Activated CD8-positive, alpha-beta memory T cell treated with anti-CD3 and anti-CD28 coated beads for 36 hours (primary cell): ENCODE data around the gene ZNF24. TPM values are rescaled to one million over a fixed set of nuclear protein-coding genes. Genes with fewer than 3 reads are reported as not detected.

ENCODE experiments used
- CTCF ChIA-PET: fragments of 350-600 bp; sonication (Branson Sonifier 250); formaldehyde crosslinking; loops from one replicate; lab custom pipeline; 2021; ENCODE audit warnings: antibody characterized with exemption; lab: Charles Lee
- POLR2A ChIA-PET: fragments of 350-600 bp; sonication (Branson Sonifier 250); formaldehyde crosslinking; loops from one replicate; lab custom pipeline; 2021; ENCODE audit warnings: antibody characterized with exemption; lab: Charles Lee
- total RNA-seq, 2 experiments: library from RNA; stranded (reverse); gene quantifications; one replicate each; pipeline ENCODE4 v1.2.3, GENCODE V29; 2021

Gene ZNF24
- total RNA-seq, result 10 to 100 TPM; 47.7 to 48.8 TPM

DNA sequence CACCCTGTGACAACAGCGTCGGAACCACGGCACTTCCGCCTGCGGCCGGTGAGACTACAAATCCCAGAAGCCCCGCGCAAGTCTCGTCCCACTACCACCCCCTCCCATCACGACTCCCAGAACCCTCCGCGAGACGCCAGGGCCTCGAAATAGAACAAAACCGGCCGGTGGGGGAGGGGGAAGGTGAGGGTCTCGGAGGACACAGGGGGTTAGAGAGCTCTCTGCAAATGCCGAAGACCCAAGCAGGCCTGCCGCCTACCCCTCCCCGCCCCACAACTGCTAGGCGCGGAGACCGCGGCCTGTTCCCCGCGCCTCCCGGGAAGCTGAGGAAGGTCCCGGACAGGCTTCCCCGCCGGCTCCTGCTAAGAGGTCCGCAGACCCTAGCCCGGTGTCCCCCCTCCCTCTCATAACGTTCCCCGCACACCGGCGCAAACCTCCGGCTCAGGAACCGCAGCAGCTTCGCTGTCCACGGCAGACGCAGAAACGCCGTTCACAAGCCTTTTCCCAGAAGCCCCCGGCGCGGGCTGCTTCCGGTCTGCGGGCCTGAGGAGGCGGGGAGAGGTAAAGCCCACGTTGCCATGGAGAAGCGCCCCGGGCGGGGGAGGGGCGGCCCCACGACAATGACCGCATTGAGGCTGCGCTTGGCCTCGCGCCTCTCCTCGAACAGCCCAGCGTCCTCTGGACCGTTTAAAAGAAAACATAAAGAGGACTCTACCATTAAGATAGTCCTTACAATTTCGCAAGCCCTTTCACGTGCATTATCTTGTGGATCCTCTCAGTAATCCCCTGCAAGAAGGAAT lies at the start of gene ZNF24:
TSS of gene ZNF24 (minus strand) at position 485 of the 800 bp plus-strand sequence. CDS start 3,770 bp downstream, outside the sequence.
- CTCF ChIA-PET, result interaction anchor here (1.4 to 1.6 kb wide), 3 partner anchors 11 to 104 kb away, joined by 4 read pairs; no protein-coding TSS in a partner anchor

GRCh38 chr18:35393716-35394115 lies 49.5 kb upstream of the ZNF24 start:
- CTCF ChIA-PET, result no interaction called here
- POLR2A ChIA-PET, result no interaction called here

More for the DNA sequence above, at the start of gene ZNF24:
- POLR2A ChIA-PET, result interaction anchor here (1.0 to 1.3 kb wide), 5 partner anchors 54 to 315 kb away, joined by 3 to 7 read pairs (median 4); partner anchors contain the start of genes ZNF397 and ZSCAN30

DNA sequence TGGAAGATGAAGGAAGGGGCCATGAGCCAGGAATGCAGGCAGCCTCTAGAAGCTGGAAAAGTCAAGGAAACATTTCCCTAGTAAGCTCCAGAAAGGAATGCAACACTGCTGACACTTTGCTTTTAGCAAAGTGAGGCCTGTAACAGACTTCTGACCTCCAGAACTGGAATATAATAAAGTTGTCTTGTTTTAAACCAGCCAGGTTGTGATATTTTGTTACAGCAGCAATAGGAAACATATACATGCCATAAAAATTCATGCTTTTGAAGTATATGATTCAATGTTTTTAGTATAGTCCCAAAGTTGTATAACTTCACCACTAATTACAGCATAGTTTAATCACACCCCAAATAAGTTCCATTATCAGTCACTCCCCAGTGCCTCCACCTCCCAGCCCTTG lies 48.2 kb upstream of the ZNF24 start:
- CTCF ChIA-PET, result interaction anchor here (1.0 kb wide), 1 partner anchor 10 kb away, joined by 3 read pairs; no protein-coding TSS in a partner anchor
- POLR2A ChIA-PET, result no interaction called here

GRCh38 chr18:35390951-35391700 lies 46.9 kb upstream of the ZNF24 start:
- POLR2A ChIA-PET, result no interaction called here

GRCh38 chr18:35389095-35389618 lies 44.9 kb upstream of the ZNF24 start:
- ChIA-PET POLR2A (no interaction called here), CTCF (interaction anchor here (0.6 kb wide), 1 partner anchor 149 kb away, joined by 3 read pairs; no protein-coding TSS in a partner anchor)

More at GRCh38 chr18:35390951-35391700, 46.9 kb upstream of the ZNF24 start:
- CTCF ChIA-PET, result no interaction called here

- ChIA-PET CTCF (interaction anchor here (0.6 to 1.3 kb wide), 3 partner anchors 26 to 184 kb away, joined by 3 to 4 read pairs (median 3); no protein-coding TSS in a partner anchor), POLR2A (interaction anchor here (1.0 kb wide), 1 partner anchor 11 kb away, joined by 3 read pairs; no protein-coding TSS in a partner anchor)
These were observed 42.9 kb upstream of the ZNF24 start for GRCh38 chr18:35387152-35387571.

- POLR2A ChIA-PET, result interaction anchor here (1.0 kb wide), 1 partner anchor 11 kb away, joined by 3 read pairs; no protein-coding TSS in a partner anchor
- CTCF ChIA-PET, result interaction anchor here (0.5 to 1.3 kb wide), 13 partner anchors 10 to 540 kb away, joined by 3 to 4 read pairs (median 3); partner anchors contain the start of gene ZNF24
These were observed 42.4 kb upstream of the ZNF24 start for GRCh38 chr18:35386600-35387100.

DNA sequence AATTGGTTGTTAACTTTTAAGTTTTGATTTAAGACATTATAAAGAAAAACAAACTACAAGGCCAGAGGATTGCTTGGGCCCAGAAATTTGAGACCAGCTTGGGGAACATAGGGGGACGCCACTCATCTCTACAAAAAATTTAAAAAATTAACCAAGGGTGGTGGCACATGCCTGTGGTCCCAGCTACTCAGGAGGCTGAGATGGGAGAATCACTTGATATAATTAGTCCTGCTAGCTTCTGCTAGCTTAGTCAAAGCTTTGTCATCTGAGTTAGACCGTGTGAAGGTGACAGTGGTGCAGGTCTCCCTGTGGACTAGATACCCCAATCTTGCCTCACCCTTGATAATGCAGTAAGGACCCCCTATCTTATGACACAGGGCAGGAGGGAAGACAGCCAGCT lies 38.9 kb upstream of the ZNF24 start:
- POLR2A ChIA-PET, result no interaction called here
- CTCF ChIA-PET, result interaction anchor here (0.9 kb wide), 1 partner anchor 9 kb away, joined by 3 read pairs; no protein-coding TSS in a partner anchor

DNA sequence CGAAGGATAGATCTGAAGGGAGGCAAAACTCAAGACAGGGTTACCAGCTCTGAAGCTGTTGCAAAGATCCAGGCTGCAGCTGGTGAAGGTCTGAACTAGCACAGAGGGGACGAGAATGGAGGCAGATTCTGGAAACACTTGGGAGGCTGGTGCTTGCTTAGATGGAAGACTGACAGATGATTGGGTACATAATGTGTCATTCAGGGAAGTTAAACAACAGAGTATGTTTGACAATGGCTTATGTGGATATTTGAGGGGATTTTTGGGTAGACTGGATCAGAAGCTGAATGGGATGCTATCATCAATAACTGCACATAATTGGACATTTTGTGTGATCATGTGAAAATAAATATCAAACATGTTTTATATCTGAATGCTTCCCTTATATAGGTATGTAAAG lies 35.2 kb upstream of the ZNF24 start:
- ChIA-PET CTCF (no interaction called here), POLR2A (no interaction called here)

- ChIA-PET POLR2A (no interaction called here), CTCF (no interaction called here)
These were observed 34.3 kb upstream of the ZNF24 start for GRCh38 chr18:35378574-35378896.

GRCh38 chr18:35377875-35378573 lies 33.8 kb upstream of the ZNF24 start:
- CTCF ChIA-PET, result no interaction called here
- POLR2A ChIA-PET, result no interaction called here

DNA sequence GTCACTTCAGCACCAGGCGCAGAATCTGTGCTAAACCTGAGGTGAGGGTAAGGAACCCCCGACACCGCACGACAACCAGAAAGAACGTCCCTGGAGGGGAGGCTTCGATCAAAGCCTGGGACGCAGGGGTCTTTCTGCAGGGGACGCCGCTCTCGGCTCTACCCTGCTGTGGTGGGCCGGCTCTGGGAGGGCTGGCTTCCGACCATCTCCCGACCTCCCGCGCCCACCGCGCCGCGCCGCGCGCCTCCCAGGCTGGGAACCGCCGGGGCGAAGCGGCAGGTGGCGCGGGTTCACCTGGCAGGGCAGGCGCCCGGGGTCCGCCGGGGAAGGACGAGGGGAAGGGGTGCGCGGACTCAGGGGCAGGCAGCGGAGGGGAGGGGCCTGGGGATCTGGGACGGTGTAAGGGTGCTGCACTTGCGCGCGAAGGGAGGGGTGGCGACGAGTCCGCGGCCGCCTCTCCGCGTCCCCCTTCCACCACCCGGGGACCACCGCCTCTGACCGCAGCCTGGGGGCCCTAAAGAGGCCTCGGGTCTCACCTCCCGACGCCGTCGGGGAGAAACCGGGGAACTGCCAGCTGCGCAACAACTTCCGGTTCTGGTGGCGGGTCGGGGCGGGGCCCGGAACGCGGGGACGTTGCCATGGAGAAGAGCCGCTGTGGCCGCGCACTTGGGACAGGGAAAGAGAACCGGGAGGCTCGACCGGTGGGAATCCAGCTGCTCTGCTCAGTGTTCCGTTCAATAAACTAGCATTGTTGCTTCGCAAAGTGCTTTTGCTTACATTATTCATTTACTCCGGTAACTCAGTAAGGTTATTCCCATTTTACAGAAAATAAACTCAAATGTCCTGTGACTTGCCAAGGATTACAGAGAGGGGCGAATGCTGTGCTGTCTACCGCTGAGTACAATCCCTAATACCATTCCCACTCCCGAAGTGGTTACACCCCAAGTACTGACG lies 32.8 kb upstream of the ZNF24 start, which contains the start of gene ZNF396:
TSS of gene ZNF396 (minus strand) at position 596 of the 954 bp plus-strand sequence. CDS start 3,045 bp downstream, outside the sequence.
- POLR2A ChIA-PET, result interaction anchor here (0.6 kb wide), 1 partner anchor 496 kb away, joined by 9 read pairs; no protein-coding TSS in a partner anchor
- CTCF ChIA-PET, result no interaction called here

- POLR2A ChIA-PET, result interaction anchor here (1.1 kb wide), 1 partner anchor 10 kb away, joined by 3 read pairs; no protein-coding TSS in a partner anchor
These were observed 32.1 kb upstream of the ZNF24 start for GRCh38 chr18:35376393-35376741.

DNA sequence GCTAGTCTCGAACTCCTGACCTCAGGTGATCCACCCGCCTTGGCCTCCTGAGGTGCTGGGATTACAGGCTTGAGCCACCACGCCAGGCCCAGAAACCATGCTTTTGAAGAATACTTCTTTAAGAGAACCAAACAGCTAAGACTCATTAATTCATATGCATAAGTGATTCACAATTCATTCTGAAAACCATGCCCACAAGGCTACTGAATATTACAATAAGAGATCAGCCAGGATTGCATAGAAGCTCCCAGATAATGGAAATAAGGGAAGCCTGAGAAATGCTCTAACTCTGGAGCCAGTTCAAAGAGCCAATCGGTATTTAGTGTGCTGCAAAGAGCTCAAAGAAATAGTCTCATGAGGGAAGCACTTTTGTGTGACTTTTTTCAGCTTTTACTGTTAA lies 30.5 kb upstream of the ZNF24 start:
- POLR2A ChIA-PET, result no interaction called here

More at GRCh38 chr18:35376393-35376741, 32.1 kb upstream of the ZNF24 start:
- CTCF ChIA-PET, result no interaction called here

DNA sequence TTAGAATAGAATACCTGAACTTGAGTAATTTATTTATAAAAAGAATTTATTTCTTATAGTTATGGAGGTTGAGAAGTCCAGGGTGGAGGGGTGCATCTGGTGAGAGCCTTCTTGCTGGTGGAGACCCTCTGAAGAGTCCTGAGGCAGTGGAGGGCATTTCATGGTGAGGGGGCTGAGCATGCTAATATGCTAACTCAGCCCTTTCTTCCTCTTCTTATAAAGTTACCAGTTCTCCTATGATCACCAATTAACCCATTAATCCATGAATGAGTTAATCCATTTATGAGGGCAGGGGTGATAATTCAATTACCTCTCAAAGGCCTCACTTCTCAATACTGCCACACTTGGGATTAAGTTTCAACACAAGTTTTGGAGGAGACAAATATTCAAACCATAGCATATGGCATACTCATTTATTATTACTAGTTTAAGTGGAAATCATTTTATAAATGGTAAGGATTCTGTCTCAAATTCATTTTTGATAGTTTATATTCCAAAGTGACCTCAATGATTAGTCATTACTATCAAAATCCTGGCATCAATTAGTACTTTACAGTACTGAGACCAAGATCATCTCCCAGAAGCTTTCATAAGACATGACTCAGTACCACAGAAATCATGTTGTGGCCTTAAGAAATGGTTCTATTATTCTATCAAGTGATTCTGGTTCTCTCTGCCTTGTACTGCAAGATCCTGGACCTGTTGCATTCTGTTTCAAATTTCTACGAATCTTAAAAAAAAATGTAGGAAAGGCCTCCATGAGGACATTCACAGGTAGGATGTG lies 27.4 kb upstream of the ZNF24 start:
- ChIA-PET CTCF (no interaction called here), POLR2A (no interaction called here)

More for the DNA sequence above, 30.5 kb upstream of the ZNF24 start:
- CTCF ChIA-PET, result no interaction called here

DNA sequence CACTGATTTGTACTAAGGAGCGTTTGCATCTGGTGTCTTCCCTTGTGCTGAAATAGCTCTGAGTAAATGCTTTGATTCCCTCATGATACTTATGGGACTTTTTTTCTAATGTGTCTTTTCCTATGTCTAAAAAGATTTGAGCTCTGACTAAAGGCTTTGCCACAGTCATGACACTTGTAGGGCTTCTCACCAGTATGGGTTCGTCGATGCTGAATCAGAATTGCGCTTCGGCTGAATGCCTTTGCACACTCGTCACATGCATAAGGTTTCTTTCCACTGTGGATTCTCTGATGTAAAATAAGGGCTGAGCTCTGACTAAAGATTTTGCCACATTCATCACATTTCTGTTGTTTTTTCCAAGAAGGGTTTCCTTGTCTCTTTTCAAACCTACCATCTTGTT lies 24.9 kb upstream of the ZNF24 start:
- POLR2A ChIA-PET, result no interaction called here
- CTCF ChIA-PET, result no interaction called here

GRCh38 chr18:35368595-35368994 lies 24.4 kb upstream of the ZNF24 start:
- CTCF ChIA-PET, result no interaction called here
- POLR2A ChIA-PET, result no interaction called here
